HPDE6-E6E7 (cell line): Measurements from ENCODE around the gene LPCAT2.

Experiments
- DNase-seq: peaks from one replicate; pipeline ENCODE4 v3.0.0; 2011; ENCODE audit warnings: missing footprints; ENCODE audit errors: extremely low spot score

Gene LPCAT2, protein sequence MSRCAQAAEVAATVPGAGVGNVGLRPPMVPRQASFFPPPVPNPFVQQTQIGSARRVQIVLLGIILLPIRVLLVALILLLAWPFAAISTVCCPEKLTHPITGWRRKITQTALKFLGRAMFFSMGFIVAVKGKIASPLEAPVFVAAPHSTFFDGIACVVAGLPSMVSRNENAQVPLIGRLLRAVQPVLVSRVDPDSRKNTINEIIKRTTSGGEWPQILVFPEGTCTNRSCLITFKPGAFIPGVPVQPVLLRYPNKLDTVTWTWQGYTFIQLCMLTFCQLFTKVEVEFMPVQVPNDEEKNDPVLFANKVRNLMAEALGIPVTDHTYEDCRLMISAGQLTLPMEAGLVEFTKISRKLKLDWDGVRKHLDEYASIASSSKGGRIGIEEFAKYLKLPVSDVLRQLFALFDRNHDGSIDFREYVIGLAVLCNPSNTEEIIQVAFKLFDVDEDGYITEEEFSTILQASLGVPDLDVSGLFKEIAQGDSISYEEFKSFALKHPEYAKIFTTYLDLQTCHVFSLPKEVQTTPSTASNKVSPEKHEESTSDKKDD

DNA sequence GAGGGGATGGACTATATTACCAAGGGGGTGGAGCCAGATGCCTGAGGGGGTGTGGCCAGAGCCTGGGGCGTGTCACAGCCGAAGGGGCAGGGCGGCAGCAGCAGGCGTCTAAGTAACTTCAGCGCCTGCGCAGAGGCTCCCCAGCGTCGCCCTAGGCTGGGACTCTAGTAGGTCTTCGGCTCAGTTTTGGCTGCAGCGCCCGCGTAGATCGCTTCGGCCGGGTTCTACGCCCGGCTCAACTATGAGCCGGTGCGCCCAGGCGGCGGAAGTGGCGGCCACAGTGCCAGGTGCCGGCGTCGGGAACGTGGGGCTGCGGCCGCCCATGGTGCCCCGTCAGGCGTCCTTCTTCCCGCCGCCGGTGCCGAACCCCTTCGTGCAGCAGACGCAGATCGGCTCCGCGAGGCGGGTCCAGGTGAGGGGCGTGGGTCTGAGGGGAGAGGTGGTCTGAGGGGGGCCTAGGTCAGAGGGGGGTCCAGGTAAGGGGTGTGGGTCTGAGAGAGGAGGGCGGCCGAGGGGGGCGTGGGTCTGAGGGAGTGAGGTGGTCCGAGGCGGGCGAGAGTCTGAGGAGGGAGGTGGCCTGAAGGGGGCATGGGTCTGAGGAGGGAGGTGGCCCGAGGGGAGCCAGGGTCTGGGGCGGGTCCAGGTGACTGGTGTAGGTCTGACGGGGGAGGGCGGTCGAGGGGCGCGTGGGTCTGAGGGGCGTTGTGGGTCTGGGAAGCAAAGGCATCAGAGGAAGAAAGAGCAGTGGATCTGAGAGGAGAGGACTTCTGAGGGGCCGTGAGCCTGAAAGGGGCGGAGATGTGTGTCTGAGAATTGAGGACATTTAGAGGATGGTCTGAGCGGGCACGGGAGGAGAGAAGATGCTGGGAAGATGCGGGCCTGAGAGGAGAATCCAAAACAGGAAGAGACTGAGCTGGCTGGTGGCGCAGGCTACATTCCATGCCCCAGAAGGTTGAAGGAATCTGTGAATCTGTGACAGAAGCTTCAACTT, at the start of gene LPCAT2:
TSS of gene LPCAT2 (plus strand) at position 132 of the 991 bp plus-strand sequence. CDS start at position 242, 110 bp downstream.
- peak; percentile 95 for DNase-seq

DNA sequence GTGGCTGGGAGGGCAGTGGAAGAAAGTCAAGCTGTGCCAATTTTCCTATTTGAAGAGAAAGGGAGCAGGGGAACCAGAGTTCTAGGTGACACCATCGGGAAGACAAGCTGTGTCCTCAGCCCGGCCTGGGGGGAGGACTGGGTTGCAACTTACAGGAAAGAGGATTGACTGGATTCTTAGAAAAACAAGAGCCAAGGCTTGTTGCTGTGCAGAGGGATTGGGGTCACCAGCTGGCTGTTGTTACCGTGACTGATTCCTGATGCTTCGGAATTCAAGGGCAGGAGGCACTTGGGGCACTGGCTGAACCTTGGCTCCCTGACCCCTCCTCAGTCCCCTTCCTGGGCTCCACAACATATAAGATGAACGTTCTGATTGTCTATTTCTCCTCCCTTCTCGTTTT, 46.6 kb upstream of the LPCAT2 start:
- no peak for DNase-seq

DNA sequence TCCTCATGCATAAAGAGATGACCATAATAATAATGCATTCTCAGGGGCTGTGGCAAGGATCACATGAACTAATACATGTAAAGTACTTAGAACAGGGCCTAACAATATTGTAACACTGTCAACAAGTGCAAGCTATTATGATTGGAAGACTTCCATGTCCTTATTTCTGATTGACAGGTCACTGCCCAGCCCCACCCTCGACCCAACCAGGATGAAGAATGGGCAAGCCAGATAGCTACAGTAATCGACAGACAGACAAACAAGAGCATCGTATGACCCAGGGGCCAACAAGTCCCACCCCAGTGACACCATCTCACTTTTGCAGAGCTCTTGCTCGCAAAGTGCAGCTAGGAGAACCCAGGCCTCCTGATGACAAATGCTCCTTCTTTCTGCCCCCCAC, 44.5 kb upstream of the LPCAT2 start:
- DNase-seq = no peak

DNA sequence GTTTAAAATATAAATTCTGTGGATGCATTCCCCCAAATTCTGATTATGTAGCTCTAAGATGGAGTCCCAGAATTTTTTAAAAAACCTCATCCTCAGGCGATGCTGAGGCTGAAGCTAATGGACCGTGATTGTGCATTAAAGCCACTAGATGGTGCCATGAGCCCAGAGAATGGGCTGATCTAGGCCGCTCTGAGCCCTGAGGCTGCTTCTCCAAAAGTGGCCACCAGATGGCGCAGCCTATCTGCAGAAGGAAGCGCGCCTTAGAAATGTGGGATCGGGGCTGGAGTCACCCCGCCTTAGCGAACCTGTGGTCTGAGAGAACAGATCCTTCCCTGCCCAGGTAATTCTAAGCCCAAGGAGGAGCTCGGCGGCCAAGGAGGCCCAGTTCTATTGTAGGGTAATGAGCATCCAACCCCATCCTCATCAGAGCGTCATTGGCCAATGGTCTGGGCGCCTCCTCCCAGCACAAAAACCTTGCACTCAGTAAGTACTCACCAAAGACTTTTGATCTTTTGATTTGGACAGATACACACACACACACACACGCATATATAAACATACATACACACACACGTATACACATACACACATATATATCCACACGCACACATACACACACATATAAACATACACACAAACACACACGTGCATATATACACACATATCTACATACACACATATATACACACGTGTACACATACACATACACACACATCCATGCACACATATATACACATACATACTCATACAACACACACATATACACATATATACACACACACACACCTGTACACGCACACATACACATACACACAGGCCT, 43.6 kb upstream of the LPCAT2 start:
- DNase-seq = peak; percentile 76

DNA sequence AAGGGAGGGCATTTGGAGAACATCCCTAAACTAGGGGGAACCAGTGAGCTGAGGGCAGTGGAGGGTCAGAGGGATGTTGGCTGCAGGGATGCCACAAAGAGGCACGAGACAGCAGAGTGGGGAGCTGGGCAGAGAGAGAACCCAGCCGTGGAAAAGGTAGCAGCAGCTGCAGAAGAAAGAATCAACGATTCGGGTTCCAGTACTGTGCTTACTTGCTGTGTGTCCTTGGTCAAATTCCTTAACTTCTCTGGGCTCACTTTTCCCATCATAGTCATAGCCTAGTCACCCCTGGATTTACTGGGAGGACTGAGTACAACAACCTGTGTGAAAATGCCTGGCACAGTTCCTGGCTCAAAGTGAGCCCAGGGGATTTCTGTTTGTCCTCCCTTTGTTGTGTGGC, 42.7 kb upstream of the LPCAT2 start:
- no peak for DNase-seq

DNA sequence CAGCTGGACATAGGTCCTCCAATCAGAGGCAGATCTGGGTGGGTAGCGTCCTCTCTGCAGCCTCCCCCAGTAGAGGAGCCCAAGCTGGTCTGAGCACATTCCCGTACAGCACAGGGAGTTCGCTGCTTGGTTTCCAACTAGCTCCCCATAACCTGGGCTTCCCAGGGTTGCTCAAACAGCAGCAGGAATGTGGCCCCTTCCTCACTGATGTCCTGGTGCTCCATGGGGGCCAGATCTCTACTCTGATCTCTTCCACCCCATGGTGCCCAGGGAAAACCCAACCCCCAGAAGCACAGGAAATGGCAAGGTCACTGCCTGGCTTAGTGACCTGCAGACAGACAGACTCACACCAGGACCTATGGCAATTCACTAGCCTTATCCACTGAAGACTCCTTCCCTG, 41.0 kb upstream of the LPCAT2 start:
- no peak for DNase-seq

DNA sequence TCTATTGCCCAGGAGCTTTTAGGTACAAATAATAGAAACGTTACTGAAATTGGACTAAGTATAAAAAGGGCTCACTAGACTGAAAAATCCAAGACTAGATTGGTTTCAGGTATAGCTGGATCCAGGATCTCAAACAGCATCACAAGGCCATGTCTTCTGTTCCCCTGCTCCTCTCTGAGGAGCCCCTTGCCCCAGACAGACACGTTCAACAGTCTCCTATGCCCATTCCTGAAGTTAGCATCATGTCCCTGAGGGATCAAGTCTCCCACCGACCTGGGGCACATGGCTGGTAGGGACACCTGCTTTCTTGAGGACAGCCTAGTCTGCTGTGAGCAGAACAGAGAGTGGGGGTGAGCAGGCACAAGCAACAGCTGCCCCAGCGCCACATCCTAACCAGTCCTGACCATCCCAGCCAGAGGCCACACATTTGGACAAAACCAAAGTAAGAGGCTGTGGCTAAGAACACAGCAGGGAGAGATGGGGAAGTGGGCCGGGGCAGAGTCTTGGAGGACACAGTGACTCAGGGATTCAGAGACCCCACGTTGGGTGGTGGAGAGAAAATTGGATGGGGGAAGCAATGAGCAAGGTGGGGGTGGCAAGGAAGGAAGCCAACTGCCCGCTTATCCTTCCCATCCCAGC, 40.4 kb upstream of the LPCAT2 start:
- DNase-seq = no peak

DNA sequence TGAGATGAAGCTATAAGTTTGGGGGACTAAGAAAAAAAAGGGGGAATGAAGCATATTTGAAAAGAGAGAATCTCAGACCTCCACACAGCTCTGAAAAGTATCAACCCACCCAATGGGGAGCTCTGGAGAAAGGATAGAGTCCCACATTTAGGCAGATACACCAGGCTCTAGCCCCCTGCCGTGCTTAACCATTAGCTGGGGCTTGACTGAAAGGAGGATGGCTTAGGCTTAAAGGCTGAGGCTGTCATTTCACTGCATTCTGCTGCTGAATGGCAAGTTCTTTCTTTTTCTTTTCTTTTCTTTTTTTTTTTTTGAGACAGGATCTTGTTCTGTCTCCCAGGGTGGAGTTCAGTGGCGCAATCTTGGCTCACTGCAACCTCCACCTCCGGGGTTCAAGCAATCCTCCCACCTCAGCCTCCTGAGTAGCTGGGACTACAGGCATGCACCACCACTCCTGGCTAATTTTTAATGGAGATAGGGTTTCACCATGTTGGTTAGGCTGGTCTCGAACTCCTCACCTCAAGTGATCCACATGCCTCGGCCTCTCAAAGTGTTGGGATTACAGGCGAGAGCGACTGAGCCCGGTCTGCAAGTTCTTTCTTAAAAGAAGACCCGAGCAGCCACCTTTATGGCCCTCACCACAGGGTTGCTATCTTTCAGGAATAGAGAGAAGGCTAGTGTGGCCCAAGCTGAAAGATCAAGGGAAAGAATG, 38.9 kb upstream of the LPCAT2 start:
- no peak for DNase-seq

DNA sequence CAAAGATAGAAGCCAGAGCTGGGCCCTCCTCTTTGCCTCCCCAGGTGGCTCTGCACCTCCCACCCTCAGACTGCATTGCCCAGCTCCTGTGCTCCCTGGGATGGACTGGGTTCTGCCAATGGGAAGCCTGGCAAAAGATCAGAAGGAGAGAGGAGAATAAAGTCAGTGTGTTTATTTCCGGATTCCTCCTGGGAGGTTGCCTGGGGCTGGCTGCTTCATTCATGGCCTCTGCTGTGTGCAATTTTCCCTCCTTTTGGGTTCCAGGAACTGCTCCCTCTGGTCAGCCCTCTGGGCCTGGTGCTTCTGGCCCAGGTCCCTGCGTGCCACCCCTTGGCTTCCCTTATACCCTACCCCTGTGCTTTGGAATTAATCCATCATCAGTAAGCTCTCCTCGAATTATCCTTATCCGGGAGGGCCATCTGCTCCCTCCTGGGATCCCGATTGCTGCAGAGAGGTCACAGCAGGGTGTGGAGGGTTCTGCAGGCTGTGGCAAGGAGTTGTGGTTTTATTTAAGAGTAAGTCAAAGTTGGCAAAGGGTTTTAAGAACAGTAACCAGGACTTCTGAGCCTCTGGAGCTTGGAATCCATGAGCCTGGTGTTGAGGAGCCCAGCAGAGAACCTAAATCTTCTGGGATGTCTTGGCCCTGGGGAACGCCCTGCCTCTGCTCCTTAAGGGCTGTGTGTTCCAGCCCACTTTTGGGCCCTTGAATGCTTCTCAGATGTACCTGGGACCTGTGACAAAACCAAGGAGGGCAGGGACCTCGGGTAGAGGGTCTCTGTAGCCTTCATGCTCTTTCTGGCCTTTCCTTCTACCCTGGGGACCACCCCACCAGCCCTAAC, 38.1 kb upstream of the LPCAT2 start:
- DNase-seq = no peak

DNA sequence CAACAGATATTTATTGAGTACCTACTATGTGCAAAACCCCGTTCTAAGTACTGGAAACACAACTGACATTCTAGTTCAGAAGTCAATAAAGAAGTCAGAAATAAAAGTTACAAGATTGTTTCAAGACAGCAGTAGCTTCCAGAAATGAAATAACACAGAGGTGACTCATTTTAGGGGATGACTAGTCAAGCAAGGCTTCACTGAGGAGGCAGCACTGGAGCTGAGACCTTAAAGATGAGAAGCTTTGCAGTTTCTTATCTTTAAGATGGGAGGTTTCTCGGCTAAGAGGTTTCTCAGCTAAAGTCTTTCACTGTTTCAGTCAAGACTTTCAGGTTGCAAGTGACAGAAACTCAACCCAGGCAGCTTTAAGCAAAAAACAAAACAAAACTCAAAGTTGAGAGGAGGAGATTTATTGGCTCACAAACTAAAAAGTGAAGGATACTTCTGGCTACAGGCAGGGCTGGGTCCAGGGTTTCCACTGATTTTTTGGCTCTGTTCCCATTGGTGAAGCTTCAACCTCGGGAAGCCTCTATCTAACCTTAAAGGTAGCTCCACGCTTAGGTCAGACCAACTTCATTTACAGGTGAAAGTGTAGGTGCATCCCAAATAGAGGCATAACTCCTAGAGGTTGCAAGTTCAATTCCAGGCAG, 37.3 kb upstream of the LPCAT2 start:
- DNase-seq = peak; percentile 40

DNA sequence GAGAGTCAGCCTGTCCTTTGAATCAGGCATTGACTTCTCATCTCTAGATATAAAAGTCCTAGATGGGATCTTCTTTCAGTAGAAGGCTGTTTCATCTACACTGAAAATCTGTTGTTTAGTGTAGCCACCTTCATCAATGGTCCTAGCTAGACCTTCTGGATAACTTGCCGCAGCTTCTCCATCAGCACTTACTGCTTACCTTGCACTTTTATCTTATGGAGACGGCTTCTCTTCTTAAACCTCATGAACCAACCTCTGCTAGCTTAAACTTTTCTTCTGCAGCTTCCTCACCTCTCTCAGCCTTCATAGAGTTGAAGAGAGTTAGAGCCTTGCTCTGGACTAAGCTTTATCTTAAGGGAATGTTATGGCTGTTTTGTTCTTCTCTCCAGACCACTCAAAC, 35.3 kb upstream of the LPCAT2 start:
- DNase-seq = no peak

DNA sequence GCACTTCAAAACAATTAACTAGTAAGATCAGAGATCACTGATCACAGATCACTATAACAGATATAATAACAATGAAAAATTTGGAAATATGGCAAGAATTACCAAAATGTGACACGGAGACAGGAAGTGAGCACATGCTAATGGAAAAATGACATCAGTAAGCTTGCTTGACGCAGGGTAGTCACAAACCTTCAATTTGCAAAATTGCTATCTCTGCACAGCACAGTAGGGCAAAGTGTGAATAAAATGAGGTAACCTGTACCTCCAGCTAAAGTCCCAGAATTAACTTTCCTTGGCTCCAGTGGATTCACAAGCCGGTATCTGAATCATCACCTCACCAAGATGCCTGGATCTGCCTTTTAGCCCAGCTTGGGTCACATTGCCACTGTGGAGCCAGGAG, 34.1 kb upstream of the LPCAT2 start:
- DNase-seq = no peak

DNA sequence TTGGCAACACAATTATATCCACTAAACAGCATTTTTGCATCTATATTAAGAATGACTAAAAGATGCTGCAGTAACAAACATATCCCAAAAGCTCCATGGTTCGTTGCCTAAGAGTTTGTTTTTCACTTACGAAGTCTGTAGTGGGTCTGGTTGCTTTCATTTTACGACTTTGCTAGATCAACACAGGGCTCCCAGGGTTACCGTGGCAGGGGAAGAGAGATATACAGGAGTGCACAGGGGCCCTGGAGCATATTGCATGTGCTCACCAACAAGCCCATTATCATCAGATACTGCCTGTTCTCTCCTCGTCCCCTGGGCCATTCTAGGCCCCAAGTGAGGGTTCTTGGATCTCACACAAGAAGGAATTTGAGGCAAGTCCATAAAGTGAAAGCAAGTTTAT, 33.0 kb upstream of the LPCAT2 start:
- DNase-seq = no peak

DNA sequence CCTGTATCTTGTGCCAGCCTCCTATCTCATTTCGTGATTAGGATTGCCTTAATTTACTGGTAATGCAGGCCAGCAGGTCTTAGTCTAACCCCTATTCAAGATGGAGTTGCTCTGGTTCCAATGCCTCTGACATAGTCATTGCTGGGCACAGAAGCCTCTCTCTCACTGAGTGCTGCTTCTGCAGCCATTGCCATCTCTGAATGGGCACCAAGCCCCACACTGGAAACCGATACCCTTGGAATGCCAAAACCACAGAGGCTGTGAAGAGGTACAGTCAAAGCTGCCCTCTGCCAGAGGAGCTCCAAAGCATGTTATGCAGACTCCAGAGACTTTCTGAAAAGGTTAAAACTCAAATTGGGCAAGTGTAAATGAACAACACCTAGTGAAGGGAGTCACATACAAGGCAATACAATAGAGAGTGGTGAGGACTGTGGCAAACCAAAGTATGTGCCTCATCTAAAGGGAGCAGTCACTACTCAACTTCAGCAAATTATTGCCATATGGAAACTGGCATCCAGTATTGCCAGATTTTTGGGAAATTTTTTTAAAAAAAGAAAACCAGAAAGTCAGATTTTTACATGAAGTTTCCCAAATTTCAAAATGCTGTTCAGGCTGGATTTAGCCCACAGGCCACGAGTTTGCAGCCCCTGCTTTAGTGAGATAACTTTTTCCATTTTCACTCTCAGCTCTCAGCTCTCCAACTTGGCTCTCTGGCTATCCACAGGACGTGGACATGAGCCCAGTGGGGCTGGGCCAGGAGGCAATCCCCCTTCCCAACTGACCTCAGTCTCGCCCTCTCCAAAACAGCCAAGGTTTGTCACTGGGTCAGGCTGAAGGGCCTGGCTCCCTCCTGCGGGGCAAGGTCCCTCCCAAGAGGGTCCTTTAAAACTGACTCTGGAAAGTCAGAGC, 32.0 kb upstream of the LPCAT2 start:
- no peak for DNase-seq

DNA sequence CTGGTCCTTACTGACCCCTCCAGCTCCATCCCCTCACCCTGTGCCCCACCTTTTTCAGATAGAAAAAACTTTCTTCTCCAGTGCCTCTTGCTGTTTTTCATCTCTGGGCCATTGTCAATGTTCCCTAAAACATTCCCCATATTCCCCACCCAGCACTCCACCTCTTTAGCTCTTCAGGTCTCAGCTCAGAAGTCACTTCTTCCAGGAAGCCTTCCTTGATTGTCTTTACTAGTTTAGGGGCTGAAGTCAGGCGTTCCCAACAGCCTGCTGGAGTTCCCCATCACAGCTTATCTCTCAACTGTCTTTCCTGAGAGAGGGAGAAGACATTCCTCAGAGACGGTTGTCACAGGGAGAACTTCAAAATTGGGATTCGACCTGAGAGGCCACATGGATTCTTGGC, 31.1 kb upstream of the LPCAT2 start:
- DNase-seq = no peak

DNA sequence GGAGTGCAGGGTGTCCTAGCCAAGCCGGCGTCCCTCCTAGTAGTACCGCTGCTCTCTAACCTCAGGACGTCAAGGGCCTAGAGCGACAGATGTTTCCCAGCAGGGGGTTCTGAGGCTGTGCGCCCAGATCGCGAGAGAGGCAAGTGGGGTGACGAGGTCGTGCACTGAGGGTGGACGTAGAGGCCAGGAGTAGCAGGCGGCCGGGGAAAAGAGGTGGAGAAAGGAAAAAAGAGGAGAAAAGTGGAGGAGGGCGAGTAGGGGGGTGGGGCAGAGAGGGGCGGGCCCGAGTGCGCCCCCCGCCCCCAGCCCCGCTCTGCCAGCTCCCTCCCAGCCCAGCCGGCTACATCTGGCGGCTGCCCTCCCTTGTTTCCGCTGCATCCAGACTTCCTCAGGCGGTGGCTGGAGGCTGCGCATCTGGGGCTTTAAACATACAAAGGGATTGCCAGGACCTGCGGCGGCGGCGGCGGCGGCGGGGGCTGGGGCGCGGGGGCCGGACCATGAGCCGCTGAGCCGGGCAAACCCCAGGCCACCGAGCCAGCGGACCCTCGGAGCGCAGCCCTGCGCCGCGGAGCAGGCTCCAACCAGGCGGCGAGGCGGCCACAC, 29.9 kb upstream of the LPCAT2 start, which contains the start of gene MMP2:
TSS of gene MMP2 (plus strand) at position 372 of the 603 bp plus-strand sequence. CDS start 282 bp downstream, outside the sequence.
- DNase-seq = no peak

DNA sequence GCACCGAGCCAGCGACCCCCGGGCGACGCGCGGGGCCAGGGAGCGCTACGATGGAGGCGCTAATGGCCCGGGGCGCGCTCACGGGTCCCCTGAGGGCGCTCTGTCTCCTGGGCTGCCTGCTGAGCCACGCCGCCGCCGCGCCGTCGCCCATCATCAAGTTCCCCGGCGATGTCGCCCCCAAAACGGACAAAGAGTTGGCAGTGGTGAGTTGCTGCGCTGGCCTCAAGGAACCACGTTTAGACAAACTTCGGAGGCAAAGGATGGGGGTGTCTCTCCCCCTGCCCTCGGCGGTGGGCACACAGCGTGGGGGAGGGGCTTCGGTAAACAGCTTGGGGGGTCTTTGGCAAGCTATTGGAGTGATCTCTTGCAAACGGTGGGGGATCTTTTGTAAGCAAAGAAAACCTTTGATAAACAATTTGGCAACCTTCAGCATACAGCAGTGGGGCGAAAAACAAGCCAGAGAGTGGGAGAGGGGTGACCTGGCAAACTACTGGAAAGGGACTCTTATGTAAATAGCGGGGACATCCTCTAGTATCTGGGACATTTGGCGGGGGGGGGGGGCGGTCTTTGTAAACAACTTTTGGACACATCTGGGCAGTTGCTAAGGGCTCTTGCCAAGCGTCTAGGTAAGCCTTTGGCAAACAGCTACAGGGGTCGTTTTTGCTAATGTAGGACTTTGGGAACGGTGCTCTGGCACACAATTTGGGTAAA, 29.3 kb upstream of the LPCAT2 start:
- no peak for DNase-seq
